HepG2 (cell line): Measurements from ENCODE around the gene KCTD6. TPM values are rescaled to one million over a fixed set of nuclear protein-coding genes. Genes with fewer than 3 reads are reported as not detected.

ENCODE experiments used
- CEBPZ ChIP-seq: IDR thresholded peaks from 2 replicates; pipeline ENCODE4 v1.6.1; 2012; ENCODE audit warnings: low read length, improper control_type of control experiment
- HCFC1 ChIP-seq: fragments of 150-350 bp; IDR thresholded peaks from 2 replicates; pipeline ENCODE4 v1.6.1; 2014; ENCODE audit warnings: low read depth, low read length
- HMGXB3 ChIP-seq: sonication (generic); formaldehyde crosslinking; IDR thresholded peaks from 2 replicates; pipeline ENCODE4 v1.4.0; 2020; ENCODE audit warnings: missing genetic modification reagents, borderline replicate concordance
- KDM4B ChIP-seq: sonication (generic); formaldehyde crosslinking; IDR thresholded peaks from 2 replicates; pipeline ENCODE4 v1.4.0; 2020; ENCODE audit warnings: missing genetic modification reagents
- KLF15 ChIP-seq: sonication (generic); formaldehyde crosslinking; IDR thresholded peaks from 2 replicates; pipeline ENCODE4 v1.8.1; 2023; ENCODE audit warnings: borderline replicate concordance, mild to moderate bottlenecking, inconsistent platforms, missing genetic modification reagents, mixed read lengths
- MED13 ChIP-seq: sonication (generic); formaldehyde crosslinking; IDR thresholded peaks from 2 replicates; pipeline ENCODE4 v1.5.0; 2020; ENCODE audit warnings: missing genetic modification reagents
- NR2F6 ChIP-seq, 2 experiments: IDR thresholded peaks; 2 replicates each; pipeline ENCODE4 v1.6.1; 2016; ENCODE audit warnings: antibody characterized with exemption in 1 of 2, mild to moderate bottlenecking in 1 of 2
- REPIN1 ChIP-seq: sonication (generic); formaldehyde crosslinking; IDR thresholded peaks from 2 replicates; pipeline ENCODE4 v1.8.0; 2022; ENCODE audit warnings: missing genetic modification reagents, low read depth, mild to moderate bottlenecking, borderline replicate concordance
- SIN3B ChIP-seq: fragments of 150-350 bp; IDR thresholded peaks from 2 replicates; pipeline ENCODE4 v1.6.1; 2014; ENCODE audit warnings: low read length
- ZC3H4 ChIP-seq: sonication (generic); formaldehyde crosslinking; IDR thresholded peaks from 2 replicates; pipeline ENCODE4 v1.4.0; 2020; ENCODE audit warnings: missing genetic modification reagents, borderline replicate concordance
- ZGPAT ChIP-seq: IDR thresholded peaks from 2 replicates; pipeline ENCODE4 v1.6.1; 2016; ENCODE audit warnings: mild to moderate bottlenecking
- ZNF317 ChIP-seq: sonication (generic); formaldehyde crosslinking; IDR thresholded peaks from 2 replicates; pipeline ENCODE4 v1.5.0; 2020; ENCODE audit warnings: mild to moderate bottlenecking, missing genetic modification reagents
- ZNF512B ChIP-seq: sonication (generic); formaldehyde crosslinking; IDR thresholded peaks from 2 replicates; pipeline ENCODE4 v1.5.1; 2020; ENCODE audit warnings: missing genetic modification reagents, mild to moderate bottlenecking, borderline replicate concordance
- ZNF547 ChIP-seq: sonication (generic); formaldehyde crosslinking; IDR thresholded peaks from 2 replicates; pipeline ENCODE4 v1.5.1; 2020; ENCODE audit warnings: mild to moderate bottlenecking, missing genetic modification reagents
- ZNF619 ChIP-seq: sonication (generic); formaldehyde crosslinking; IDR thresholded peaks from 2 replicates; pipeline ENCODE4 v1.4.0; 2020; ENCODE audit warnings: mild to moderate bottlenecking, missing genetic modification reagents
- ZNF800 ChIP-seq: sonication (generic); formaldehyde crosslinking; IDR thresholded peaks from 2 replicates; pipeline ENCODE4 v1.4.0; 2020; ENCODE audit warnings: missing genetic modification reagents
- polyA plus RNA-seq, 8 experiments: library from polyadenylated mRNA; depleted of rRNA in 3 of 8; stranded (reverse) in 7 of 8; unstranded in 1 of 8; fragments of >200 nt; fragmentation: Illumina TruSeq in 4 of 8; extraction: Trizol in 4 of 8; gene quantifications; 2 replicates each; pipeline versions ENCODE4 v1.2.1 to v1.2.3, GENCODE V29; 2011 to 2016; ENCODE audit warnings: low read depth in 4 of 8, missing spikeins in 1 of 8, mixed read lengths in 1 of 8; ENCODE audit not compliant: insufficient read depth in 1 of 8
- total RNA-seq, 5 experiments: library from RNA; depleted of rRNA; stranded (reverse); fragments of >200 nt; fragmentation: Illumina TruSeq; extraction: Trizol; gene quantifications; 2 replicates each; pipeline ENCODE4 v1.2.3, GENCODE V29; 2016; ENCODE audit warnings: low read depth in 1 of 5

Gene KCTD6
- total and polyA plus RNA-seq, 2 of the 13 experiments (the other 11 are each of a cell fraction or from before 2014, with no cell fraction given): 13.4 to 14.2 TPM

GRCh38 chr3:58452176-58452575, 39.7 kb upstream of the KCTD6 start (continued):
- no peak for TF ChIP-seq ZNF512B (CRISPR knock-in tag)
- TF ChIP-seq KLF15 (CRISPR knock-in tag): no peak
- TF ChIP-seq ZC3H4 (CRISPR knock-in tag): no peak
- no peak for TF ChIP-seq ZNF317 (CRISPR knock-in tag)
- TF ChIP-seq SIN3B: no peak
- TF ChIP-seq HMGXB3 (CRISPR knock-in tag): no peak
- TF ChIP-seq CEBPZ: no peak
- no peak for TF ChIP-seq KDM4B (CRISPR knock-in tag)
- TF ChIP-seq NR2F6 (IDR thresholded peaks at IDR 0.05): peak; percentile 95
- peak; percentile 95 for TF ChIP-seq NR2F6 (CRISPR knock-in tag; IDR thresholded peaks at IDR 0.05)
- no peak for TF ChIP-seq ZNF547 (CRISPR knock-in tag)
- TF ChIP-seq HCFC1: no peak
- peak; percentile 50; the same call in 1 of the 2 replicates for TF ChIP-seq MED13 (CRISPR knock-in tag)
- 0 out of 2 replicates have a peak, but pooled peaks have one; percentile 41 for TF ChIP-seq ZNF800 (CRISPR knock-in tag)
- TF ChIP-seq ZGPAT (CRISPR knock-in tag): peak; percentile 81
- peak; percentile 28; the same call in 1 of the 2 replicates for TF ChIP-seq REPIN1 (CRISPR knock-in tag)
- TF ChIP-seq ZNF619 (CRISPR knock-in tag): no peak
